Trophoblast cell (in vitro differentiated cells and primary cell): ENCODE results near the gene SMYD4.
"Not testable (repeated sequence)": the region's sequence is repeated elsewhere in the genome, so short reads cannot be mapped to it uniquely, and the experiment has no call there.

Source experiments
- DNase-seq, 2 donors: peaks; one replicate each; pipeline ENCODE4 v3.0.0-alpha.2; 2016
- H2AFZ ChIP-seq: 2 replicates; pipeline ENCODE4 v1.6.1; 2013; ENCODE audit warnings: low read length, moderate library complexity, mild to moderate bottlenecking; ENCODE audit not compliant: insufficient read depth, poor library complexity
- H2AK5ac ChIP-seq: 2 replicates; pipeline ENCODE4 v1.6.1; 2013; ENCODE audit warnings: mild to moderate bottlenecking, low read length
- H2BK120ac ChIP-seq: 2 replicates; pipeline ENCODE4 v1.6.1; 2013; ENCODE audit warnings: low read length, mild to moderate bottlenecking, moderate library complexity; ENCODE audit not compliant: insufficient read depth, poor library complexity
- H2BK12ac ChIP-seq: 2 replicates; pipeline ENCODE4 v1.6.1; 2013; ENCODE audit warnings: mild to moderate bottlenecking, low read length, moderate library complexity
- H2BK5ac ChIP-seq: 2 replicates; pipeline ENCODE4 v1.6.1; 2013; ENCODE audit warnings: low read length, low read depth, moderate library complexity, mild to moderate bottlenecking; ENCODE audit not compliant: poor library complexity
- H3K14ac ChIP-seq: 2 replicates; pipeline ENCODE4 v1.6.1; 2013; ENCODE audit warnings: mild to moderate bottlenecking, low read length
- H3K18ac ChIP-seq: 2 replicates; pipeline ENCODE4 v1.6.1; 2013; ENCODE audit warnings: mild to moderate bottlenecking, low read length
- H3K23ac ChIP-seq: 2 replicates; pipeline ENCODE4 v1.6.1; 2013; ENCODE audit warnings: low read length
- H3K27ac ChIP-seq: 2 replicates; pipeline ENCODE4 v1.5.1; 2013; ENCODE audit warnings: low read depth, mild to moderate bottlenecking, inconsistent platforms, low read length, moderate library complexity
- H3K27me3 ChIP-seq: 2 replicates; pipeline ENCODE4 v1.6.1; 2013; ENCODE audit warnings: inconsistent platforms, mild to moderate bottlenecking, low read length, moderate library complexity; ENCODE audit not compliant: insufficient read depth
- H3K36me3 ChIP-seq, 2 experiments: 1 replicate in 1 of 2; 2 replicates in 1 of 2; pipeline ENCODE4 v1.6.1; 2013; ENCODE audit warnings: low read length in 2 of 2, mild to moderate bottlenecking in 2 of 2, moderate library complexity in 1 of 2; ENCODE audit not compliant: insufficient read depth in 2 of 2, control insufficient read depth in 1 of 2
- H3K4ac ChIP-seq: 2 replicates; pipeline ENCODE4 v1.6.1; 2013; ENCODE audit warnings: low read depth, mild to moderate bottlenecking, low read length, moderate library complexity
- H3K4me1 ChIP-seq, 2 experiments: 1 replicate in 1 of 2; 2 replicates in 1 of 2; pipeline ENCODE4 v1.6.1; 2013; ENCODE audit warnings: low read length in 2 of 2, mild to moderate bottlenecking in 2 of 2, moderate library complexity in 1 of 2; ENCODE audit not compliant: insufficient read depth in 2 of 2, control insufficient read depth in 1 of 2
- H3K4me2 ChIP-seq: 2 replicates; pipeline ENCODE4 v1.6.1; 2013; ENCODE audit warnings: inconsistent platforms, mild to moderate bottlenecking, low read length, moderate library complexity
- H3K4me3 ChIP-seq: 2 replicates; pipeline ENCODE4 v1.5.1; 2013; ENCODE audit warnings: mild to moderate bottlenecking, low read depth, low read length, inconsistent platforms
- H3K79me1 ChIP-seq: one replicate; pipeline ENCODE4 v1.6.1; 2013; ENCODE audit warnings: low read length
- H3K79me2 ChIP-seq: 2 replicates; pipeline ENCODE4 v1.6.1; 2013; ENCODE audit warnings: low read length, mild to moderate bottlenecking; ENCODE audit not compliant: control insufficient read depth, insufficient read depth, poor library complexity
- H3K9ac ChIP-seq: 2 replicates; pipeline ENCODE4 v1.6.1; 2013; ENCODE audit warnings: mild to moderate bottlenecking, low read length
- H3K9me3 ChIP-seq: 2 replicates; pipeline ENCODE4 v1.6.1; 2013; ENCODE audit warnings: low read depth, mild to moderate bottlenecking, control low read depth, inconsistent platforms, low read length; ENCODE audit not compliant: insufficient read depth
- H4K12ac ChIP-seq: 2 replicates; pipeline ENCODE4 v1.6.1; 2013; ENCODE audit warnings: low read depth, mild to moderate bottlenecking, low read length, moderate library complexity
- H4K8ac ChIP-seq: 2 replicates; pipeline ENCODE4 v1.6.1; 2013; ENCODE audit warnings: low read depth, mild to moderate bottlenecking, low read length, moderate library complexity
- H4K91ac ChIP-seq: one replicate; pipeline ENCODE4 v1.6.1; 2013; ENCODE audit warnings: low read depth, mild to moderate bottlenecking, low read length, moderate library complexity
- WGBS: extraction: QIAGEN DNeasy Blood & Tissue Kit; methylation state at CpG from one replicate; pipeline ENCODE4 v1.1.7; 2013; ENCODE audit warnings: missing lambda C conversion rate; ENCODE audit not compliant: insufficient read length, insufficient coverage; ENCODE audit errors: extremely low coverage; 5-methylcytosine and 5-hydroxymethylcytosine counted together

The SMYD4 gene

GRCh38 chr17:1860978-1861377 lies 31.3 kb upstream of the SMYD4 start:
- Histone ChIP-seq H3K9ac (no peak overlapping the region), H3K4me2 (no peak overlapping the region), H3K79me1 (no peaks in the 10 kb centered on the region), H4K91ac (no peak overlapping the region), H3K4me1 (no peaks in the 10 kb centered on the region), H3K27me3 (no peaks in the 10 kb centered on the region), H3K23ac (no peak overlapping the region), H4K8ac (no peak overlapping the region), H2AK5ac (no peak overlapping the region), H3K27ac (no peak overlapping the region), H3K18ac (no peak overlapping the region), H2BK120ac (no peak overlapping the region), H3K4me3 (no peak overlapping the region), H2BK5ac (no peak overlapping the region), H3K36me3 (peaks cover 14 to 18% of the 10 kb centered on the region in 2 experiments), H4K12ac (no peak overlapping the region), H3K4ac (no peak overlapping the region), H2BK12ac (no peak overlapping the region), H3K14ac (no peak overlapping the region), H2AFZ (no peak overlapping the region), H3K79me2 (no peaks in the 10 kb centered on the region), H3K9me3 (peaks cover 1% of the 10 kb centered on the region)
- DNase-seq, result no peak
- no CpG with 5 or more reads among the region's 11 CpGs for WGBS

- not testable (repeated sequence) for H4K8ac ChIP-seq, H3K4me3 ChIP-seq, H2BK120ac ChIP-seq, H4K91ac ChIP-seq, H3K4me2 ChIP-seq, H2AK5ac ChIP-seq, H2BK5ac ChIP-seq, H3K79me2 ChIP-seq, H3K23ac ChIP-seq, H3K79me1 ChIP-seq, H3K27ac ChIP-seq, H3K4me1 ChIP-seq, H3K18ac ChIP-seq, H3K4ac ChIP-seq, H3K9me3 ChIP-seq, H3K27me3 ChIP-seq, DNase-seq, H3K14ac ChIP-seq, H2AFZ ChIP-seq, H2BK12ac ChIP-seq, H4K12ac ChIP-seq, H3K9ac ChIP-seq
- no CpG with 5 or more reads among the region's 8 CpGs for WGBS
- H3K36me3 ChIP-seq, result peaks cover 22 to 28% of the 10 kb centered on the region in 2 experiments
Measured at GRCh38 chr17:1856462-1856861, 26.8 kb upstream of the SMYD4 start.

GRCh38 chr17:1853698-1854097 lies 24.0 kb upstream of the SMYD4 start:
- no peak overlapping the region for H4K8ac ChIP-seq
- no peak overlapping the region for H3K4ac ChIP-seq
- H3K4me3 ChIP-seq, result no peak overlapping the region
- WGBS, result no CpG with 5 or more reads among the region's 3 CpGs
- H3K4me2 ChIP-seq, result no peak overlapping the region
- H3K9ac ChIP-seq, result no peak overlapping the region
- no peak overlapping the region for H4K91ac ChIP-seq
- H3K14ac ChIP-seq, result no peak overlapping the region
- H2AK5ac ChIP-seq, result no peak overlapping the region
- H3K4me1 ChIP-seq, result no peaks in the 10 kb centered on the region
- H2BK120ac ChIP-seq, result no peak overlapping the region
- DNase-seq, result no peak
- no peaks in the 10 kb centered on the region for H3K79me1 ChIP-seq
- H3K36me3 ChIP-seq, result peaks cover 20 to 21% of the 10 kb centered on the region in 2 experiments
- no peak overlapping the region for H4K12ac ChIP-seq
- H3K23ac ChIP-seq, result no peak overlapping the region
- no peaks in the 10 kb centered on the region for H3K27me3 ChIP-seq
- H3K9me3 ChIP-seq, result peaks cover 2% of the 10 kb centered on the region
- H3K27ac ChIP-seq, result no peak overlapping the region
- no peak overlapping the region for H2BK12ac ChIP-seq
- H3K18ac ChIP-seq, result no peak overlapping the region
- no peak overlapping the region for H2AFZ ChIP-seq
- no peaks in the 10 kb centered on the region for H3K79me2 ChIP-seq
- no peak overlapping the region for H2BK5ac ChIP-seq

DNA sequence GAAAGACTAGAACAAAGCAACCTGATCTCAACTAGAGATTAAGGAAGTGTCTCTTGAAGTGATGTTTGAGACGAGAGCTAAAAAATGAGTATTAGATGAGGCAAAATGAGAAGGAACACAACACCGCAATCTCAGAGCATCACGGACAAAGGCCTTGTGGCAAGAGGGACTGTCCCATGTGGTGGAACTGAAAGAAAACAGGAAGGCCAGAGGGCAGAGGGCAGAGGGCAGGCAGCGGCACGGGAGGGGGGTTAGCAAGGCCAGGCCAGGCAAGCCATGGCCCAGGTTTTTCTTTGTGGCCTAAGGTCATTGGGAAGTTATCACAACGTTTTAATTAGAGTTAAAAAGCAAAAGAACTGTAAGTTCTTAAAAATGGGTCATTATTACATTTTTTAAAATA lies 22.6 kb upstream of the SMYD4 start:
- Histone ChIP-seq H3K23ac (no peak overlapping the region), H3K18ac (no peak overlapping the region), H3K9me3 (peaks cover 2% of the 10 kb centered on the region), H2BK5ac (no peak overlapping the region), H3K14ac (no peak overlapping the region), H3K79me1 (no peaks in the 10 kb centered on the region), H4K8ac (no peak overlapping the region), H3K27me3 (no peaks in the 10 kb centered on the region), H3K79me2 (no peaks in the 10 kb centered on the region), H3K36me3 (peaks cover 16 to 19% of the 10 kb centered on the region in 2 experiments), H2AK5ac (no peak overlapping the region), H3K4ac (no peak overlapping the region), H4K91ac (no peak overlapping the region), H2BK12ac (no peak overlapping the region), H3K4me2 (no peak overlapping the region), H3K9ac (no peak overlapping the region), H3K27ac (no peak overlapping the region), H2AFZ (no peak overlapping the region), H3K4me3 (no peak overlapping the region), H3K4me1 (no peaks in the 10 kb centered on the region), H4K12ac (no peak overlapping the region), H2BK120ac (no peak overlapping the region)
- no peak for DNase-seq
- no CpG with 5 or more reads among the region's 6 CpGs for WGBS
